Skeletal muscle tissue (tissue), 4 donors: ENCODE results near the gene HCN1. TPM values are rescaled to one million over a fixed set of nuclear protein-coding genes. Genes with fewer than 3 reads are reported as not detected.

ENCODE experiments used
- H3K27ac ChIP-seq: one replicate; pipeline ENCODE4 v1.7.0; 2013; ENCODE audit warnings: mild to moderate bottlenecking, low read depth, low read length, inconsistent platforms
- H3K27me3 ChIP-seq, 3 donors: one replicate each; pipeline ENCODE4 v1.7.0; 2013; ENCODE audit warnings: low read length in 3 of 3; ENCODE audit not compliant: control insufficient read depth in 3 of 3, insufficient read depth in 3 of 3
- H3K36me3 ChIP-seq, 3 donors: one replicate each; pipeline ENCODE4 v1.7.0; 2013; ENCODE audit warnings: low read length in 3 of 3; ENCODE audit not compliant: control insufficient read depth in 3 of 3, insufficient read depth in 3 of 3
- H3K4me1 ChIP-seq, 3 donors: one replicate each; pipeline ENCODE4 v1.7.0; 2013; ENCODE audit warnings: low read length in 3 of 3, mild to moderate bottlenecking in 3 of 3; ENCODE audit not compliant: control insufficient read depth in 3 of 3, insufficient read depth in 3 of 3
- H3K4me3 ChIP-seq, 3 donors: one replicate each; pipeline ENCODE4 v1.7.0; 2013; ENCODE audit warnings: low read length in 3 of 3
- H3K9ac ChIP-seq, 3 donors: one replicate each; pipeline ENCODE4 v1.7.0; 2013; ENCODE audit warnings: low read length in 3 of 3, mild to moderate bottlenecking in 3 of 3, moderate library complexity in 2 of 3, low read depth in 1 of 3
- H3K9me3 ChIP-seq, 3 donors: one replicate each; pipeline ENCODE4 v1.7.0; 2013; ENCODE audit warnings: low read length in 3 of 3; ENCODE audit not compliant: control insufficient read depth in 3 of 3
- total RNA-seq: library from RNA; depleted of rRNA; stranded (reverse); fragments of >200 nt; gene quantifications from one replicate; pipeline ENCODE4 v1.2.3, GENCODE V29; 2014
- donor health status: Osteomylitis.

The HCN1 gene
- total RNA-seq, 1 donor from 2014 or later, result 4.2 TPM

GRCh38 chr5:45271626-45272025 is 424.6 kb downstream of the HCN1 start:
- Histone ChIP-seq H3K4me1 (peaks cover 0 to 5% (median 3%) of the 10 kb centered on the region in 3 donors), H3K27ac (peak overlapping the region; percentile 20), H3K27me3 (no peaks in the 10 kb centered on the region)

GRCh38 chr5:45264447-45264846 is 431.7 kb downstream of the HCN1 start:
- H3K27ac ChIP-seq, result no peak overlapping the region
- peaks cover 0 to 3% (median 0%) of the 10 kb centered on the region in 3 donors for H3K9me3 ChIP-seq
- no peak overlapping the region for H3K4me3 ChIP-seq
- H3K36me3 ChIP-seq, result peaks cover 0 to 6% (median 0%) of the 10 kb centered on the region in 3 donors
- no peaks in the 10 kb centered on the region for H3K4me1 ChIP-seq
- H3K27me3 ChIP-seq, result no peaks in the 10 kb centered on the region
- no peak overlapping the region for H3K9ac ChIP-seq

More at GRCh38 chr5:45271626-45272025, 424.6 kb downstream of the HCN1 start:
- Histone ChIP-seq H3K9me3 (no peaks in the 10 kb centered on the region), H3K9ac (no peak overlapping the region), H3K4me3 (no peak overlapping the region), H3K36me3 (no peaks in the 10 kb centered on the region)

- no peak overlapping the region for H3K9ac ChIP-seq
- no peaks in the 10 kb centered on the region for H3K27me3 ChIP-seq
- peaks cover 0 to 3% (median 0%) of the 10 kb centered on the region in 3 donors for H3K9me3 ChIP-seq
- no peak overlapping the region for H3K27ac ChIP-seq
- H3K36me3 ChIP-seq, result peaks cover 0 to 6% (median 0%) of the 10 kb centered on the region in 3 donors
- no peaks in the 10 kb centered on the region for H3K4me1 ChIP-seq
- no peak overlapping the region for H3K4me3 ChIP-seq
Measured at GRCh38 chr5:45262061-45262590, 434.1 kb downstream of the HCN1 start.

GRCh38 chr5:45261125-45261524 is 435.1 kb downstream of the HCN1 start:
- no peak overlapping the region for H3K9ac ChIP-seq
- H3K4me1 ChIP-seq, result no peaks in the 10 kb centered on the region
- H3K27me3 ChIP-seq, result no peaks in the 10 kb centered on the region
- peaks cover 0 to 6% (median 0%) of the 10 kb centered on the region in 3 donors for H3K36me3 ChIP-seq
- H3K27ac ChIP-seq, result no peak overlapping the region
- peaks cover 0 to 3% (median 0%) of the 10 kb centered on the region in 3 donors for H3K9me3 ChIP-seq
- H3K4me3 ChIP-seq, result no peak overlapping the region

DNA sequence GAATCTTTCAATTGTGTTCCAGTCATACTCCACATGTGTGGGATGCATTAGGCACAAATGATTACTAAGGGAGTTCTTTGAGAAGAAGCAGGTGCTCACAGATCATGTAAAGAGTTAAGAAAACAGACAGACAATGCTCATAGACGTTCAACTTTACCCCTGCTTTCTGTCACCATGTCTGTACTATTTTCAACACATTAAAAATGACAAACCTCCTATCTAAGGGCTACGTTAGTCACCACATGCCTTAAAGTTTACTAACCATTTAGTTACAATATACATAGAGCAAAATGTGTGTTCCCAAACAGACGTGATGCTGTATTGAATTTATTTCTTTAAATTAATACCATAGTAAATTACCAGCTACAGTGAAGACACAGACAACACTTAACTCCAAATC is 435.9 kb downstream of the HCN1 start:
- H3K27me3 ChIP-seq, result no peaks in the 10 kb centered on the region
- peaks cover 0 to 6% (median 0%) of the 10 kb centered on the region in 3 donors for H3K36me3 ChIP-seq
- no peak overlapping the region for H3K9ac ChIP-seq
- no peaks in the 10 kb centered on the region for H3K4me1 ChIP-seq
- H3K4me3 ChIP-seq, result no peak overlapping the region
- H3K27ac ChIP-seq, result no peak overlapping the region
- H3K9me3 ChIP-seq, result peaks cover 0 to 3% (median 0%) of the 10 kb centered on the region in 3 donors

- H3K36me3 ChIP-seq, result no peaks in the 10 kb centered on the region
- H3K27me3 ChIP-seq, result no peaks in the 10 kb centered on the region
- no peak overlapping the region for H3K4me3 ChIP-seq
- H3K4me1 ChIP-seq, result peaks cover 0 to 4% (median 0%) of the 10 kb centered on the region in 3 donors
- no peaks in the 10 kb centered on the region for H3K9me3 ChIP-seq
- H3K9ac ChIP-seq, result no peak overlapping the region
- no peak overlapping the region for H3K27ac ChIP-seq
Measured at GRCh38 chr5:45252978-45253377, 443.2 kb downstream of the HCN1 start.

GRCh38 chr5:45252541-45252940 is 443.6 kb downstream of the HCN1 start:
- Histone ChIP-seq H3K27me3 (no peaks in the 10 kb centered on the region), H3K36me3 (no peaks in the 10 kb centered on the region), H3K27ac (no peak overlapping the region), H3K9me3 (no peaks in the 10 kb centered on the region), H3K4me3 (no peak overlapping the region), H3K4me1 (peaks cover 0 to 4% (median 0%) of the 10 kb centered on the region in 3 donors), H3K9ac (no peak overlapping the region)

- Histone ChIP-seq H3K36me3 (no peaks in the 10 kb centered on the region), H3K9me3 (peaks cover 0 to 3% (median 0%) of the 10 kb centered on the region in 3 donors), H3K9ac (no peak overlapping the region), H3K27me3 (no peaks in the 10 kb centered on the region), H3K4me1 (no peaks in the 10 kb centered on the region), H3K4me3 (no peak overlapping the region), H3K27ac (no peak overlapping the region)
Measured at GRCh38 chr5:45225571-45226031, 470.6 kb downstream of the HCN1 start.

DNA sequence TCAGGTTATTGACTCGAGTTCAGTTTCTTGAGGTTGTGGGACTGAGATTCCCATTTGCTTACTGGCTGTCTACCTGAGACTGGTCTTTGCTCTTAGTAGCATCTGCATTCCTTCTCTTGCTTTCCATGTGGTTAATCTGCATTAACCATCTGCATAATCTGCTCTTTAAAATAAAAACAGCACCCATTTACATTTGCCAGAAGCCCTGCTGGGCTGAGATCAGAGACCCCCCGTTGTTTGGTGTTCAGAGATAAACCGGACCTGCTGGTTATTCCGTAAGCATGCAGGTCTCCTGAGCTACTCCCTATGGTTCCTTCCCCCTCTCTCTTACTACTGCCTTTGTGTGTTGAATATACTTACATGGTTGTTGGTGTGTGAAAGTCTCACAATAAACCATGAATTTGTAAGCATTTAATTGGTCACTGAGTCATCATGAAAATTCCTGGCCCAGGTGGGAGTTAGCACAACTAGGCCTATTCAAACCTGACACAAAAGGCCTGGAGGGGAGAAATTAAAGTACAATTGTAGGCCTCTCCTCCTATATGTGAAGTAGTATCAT is 490.7 kb downstream of the HCN1 start:
- Histone ChIP-seq H3K9ac (no peak overlapping the region), H3K36me3 (no peaks in the 10 kb centered on the region), H3K4me1 (no peaks in the 10 kb centered on the region), H3K9me3 (no peaks in the 10 kb centered on the region), H3K27ac (no peak overlapping the region), H3K4me3 (no peak overlapping the region), H3K27me3 (no peaks in the 10 kb centered on the region)
